GM19193 (cell line): ENCODE results near the gene PDGFC.

ENCODE experiments used
- POLR2A ChIP-seq: IDR thresholded peaks from 4 replicates; pipeline ENCODE4 v1.6.1; 2011; ENCODE audit not compliant: insufficient read depth, insufficient read length; ENCODE audit errors: extremely low read depth

The PDGFC gene, protein sequence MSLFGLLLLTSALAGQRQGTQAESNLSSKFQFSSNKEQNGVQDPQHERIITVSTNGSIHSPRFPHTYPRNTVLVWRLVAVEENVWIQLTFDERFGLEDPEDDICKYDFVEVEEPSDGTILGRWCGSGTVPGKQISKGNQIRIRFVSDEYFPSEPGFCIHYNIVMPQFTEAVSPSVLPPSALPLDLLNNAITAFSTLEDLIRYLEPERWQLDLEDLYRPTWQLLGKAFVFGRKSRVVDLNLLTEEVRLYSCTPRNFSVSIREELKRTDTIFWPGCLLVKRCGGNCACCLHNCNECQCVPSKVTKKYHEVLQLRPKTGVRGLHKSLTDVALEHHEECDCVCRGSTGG

DNA sequence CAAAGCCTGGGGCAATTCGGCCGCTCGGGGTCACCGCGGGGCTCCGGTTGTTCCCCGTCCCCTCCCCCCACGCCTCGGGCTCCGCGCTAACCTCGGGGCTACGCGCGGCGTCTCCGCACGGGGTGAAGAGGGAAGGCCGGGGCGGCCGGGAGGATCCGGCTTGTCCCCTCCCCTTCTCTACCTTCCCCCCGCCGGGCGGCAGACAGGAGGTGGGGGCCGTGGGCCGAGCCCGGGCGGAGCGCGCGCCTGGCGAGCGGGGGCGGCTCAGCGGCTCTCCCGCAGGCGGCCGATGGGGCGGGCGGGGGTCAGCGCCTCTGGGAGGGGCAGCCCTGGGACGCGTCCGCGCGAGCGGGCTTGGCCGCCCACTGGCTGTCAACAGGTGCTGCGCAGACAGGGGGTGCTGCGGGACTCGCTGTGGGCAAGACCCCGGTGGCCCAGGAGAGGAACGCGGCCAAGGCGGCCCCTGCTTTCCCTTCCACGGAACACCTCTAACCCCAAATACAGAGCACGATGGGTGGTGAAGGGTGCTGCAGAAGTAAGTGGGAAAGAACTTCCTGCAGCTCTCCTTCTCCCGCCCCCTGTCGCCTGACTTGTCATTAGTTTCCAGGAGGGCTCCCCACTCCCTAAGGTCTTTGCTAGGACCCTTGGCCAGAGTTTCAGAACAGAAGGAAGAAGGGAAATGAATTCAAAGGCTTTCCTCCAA is at the start of gene PDGFC:
Gene PDGFC (minus strand): TSS at position 124 of the 703 bp plus-strand sequence. CDS start 896 bp downstream, outside the sequence.
- TF ChIP-seq POLR2A, result no peak

DNA sequence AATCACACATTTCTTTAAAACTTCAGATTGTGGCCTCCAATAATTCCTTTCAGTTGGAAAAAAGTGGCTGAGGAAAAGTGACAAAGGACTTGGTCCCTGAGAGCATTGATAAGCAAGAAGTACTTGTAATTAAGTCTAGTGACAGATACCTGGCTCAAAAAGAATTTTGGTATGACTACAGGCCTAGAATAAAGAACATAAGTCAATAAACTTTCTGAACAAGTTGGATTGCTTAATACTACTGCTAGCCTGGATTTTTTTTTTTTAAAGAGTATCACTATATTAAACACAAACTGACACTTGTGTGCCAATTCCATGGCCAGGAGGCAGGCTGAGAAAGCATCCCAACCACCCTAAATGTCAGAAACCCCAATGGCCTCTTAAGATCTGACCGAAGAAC is 49.3 kb upstream of the PDGFC start:
- TF ChIP-seq POLR2A, result no peak

DNA sequence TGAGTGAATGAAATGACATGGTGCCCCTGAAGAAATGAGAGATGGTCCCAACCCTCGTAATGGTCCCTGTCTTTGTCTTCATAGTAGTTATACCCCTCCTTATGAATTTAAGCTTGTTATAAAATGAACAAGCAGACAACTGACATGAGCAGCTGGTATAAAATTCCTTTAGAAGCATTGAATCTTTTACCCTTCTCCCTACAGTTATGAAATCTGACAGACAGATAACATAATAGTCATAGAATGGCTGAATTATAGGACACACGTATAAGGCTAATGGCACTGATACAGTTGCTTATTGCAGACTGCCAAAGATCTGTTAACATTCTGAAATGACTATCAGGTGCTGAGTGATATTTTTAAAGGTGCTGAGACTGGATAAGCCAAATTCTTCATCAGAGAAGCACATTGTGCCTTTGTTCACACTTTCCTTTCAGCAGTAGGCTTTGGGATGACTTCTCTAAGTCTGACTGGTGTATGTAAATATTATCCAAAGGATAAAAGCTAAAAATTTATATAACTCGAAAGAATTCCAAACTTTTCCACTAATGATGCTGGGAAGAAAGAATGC is 47.4 kb upstream of the PDGFC start:
- TF ChIP-seq POLR2A, result no peak

DNA sequence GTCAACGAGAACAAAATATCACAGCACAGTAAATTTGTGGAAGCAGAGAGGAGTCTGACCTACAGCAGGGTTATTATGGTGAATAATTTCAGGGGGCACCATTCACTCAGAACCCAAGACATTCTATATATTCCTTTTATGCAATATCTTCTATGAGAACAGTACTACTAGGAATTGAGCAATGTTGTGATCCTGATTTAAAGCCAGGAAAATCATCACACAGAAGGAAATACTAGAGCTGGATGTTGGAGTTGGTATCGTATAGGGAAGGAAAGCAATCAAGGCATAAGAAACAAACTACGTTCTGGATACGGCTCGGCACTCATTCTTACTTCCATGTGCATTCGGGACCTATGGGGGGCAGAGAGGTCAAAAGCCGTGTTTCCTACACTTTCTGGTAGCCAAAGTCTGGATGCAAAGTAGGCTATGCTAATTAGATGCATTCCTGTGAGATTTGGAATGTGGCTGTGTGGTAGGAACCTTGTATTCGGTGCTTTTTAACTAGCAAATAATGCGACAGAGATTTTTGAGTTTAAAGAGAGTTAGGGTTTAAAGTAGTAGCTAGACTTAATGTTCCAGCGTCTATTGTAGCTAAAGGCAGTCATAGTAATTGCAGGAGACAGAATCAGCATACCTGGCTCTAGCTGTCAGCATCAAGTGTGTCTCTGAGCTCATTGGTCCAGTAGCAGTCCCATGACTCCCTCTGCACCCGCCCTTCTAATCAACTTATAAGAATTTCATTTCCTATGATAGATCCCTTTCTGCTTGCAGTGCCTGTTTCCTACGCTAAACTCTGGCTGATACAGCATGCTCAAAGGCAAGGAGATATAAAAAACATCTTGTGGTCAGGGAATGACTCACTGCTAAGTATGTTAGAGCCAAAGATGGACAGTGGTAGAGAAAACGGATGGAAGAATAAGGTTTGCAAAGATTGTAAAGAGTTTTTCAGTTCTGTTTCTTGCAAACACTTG is 43.3 kb upstream of the PDGFC start:
- no peak for TF ChIP-seq POLR2A

DNA sequence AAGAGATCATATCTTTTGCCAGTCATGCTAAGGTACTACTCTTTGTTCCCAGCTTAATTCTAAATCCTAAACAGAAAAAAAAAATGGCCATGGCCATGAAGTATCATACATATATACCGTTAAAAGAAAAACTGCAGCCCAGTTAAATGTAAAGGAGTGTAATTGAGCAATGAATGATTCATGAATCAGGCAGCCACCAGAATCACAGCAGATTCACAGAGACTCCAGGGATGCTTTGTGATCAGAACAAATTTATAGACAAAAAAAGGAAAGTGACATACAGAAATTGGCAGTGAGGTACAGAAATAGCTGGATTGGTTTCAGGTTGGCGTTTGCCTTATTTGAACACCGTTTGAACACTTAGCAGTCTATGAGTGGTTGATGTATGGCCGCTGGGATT is 42.1 kb upstream of the PDGFC start:
- TF ChIP-seq POLR2A, result no peak

DNA sequence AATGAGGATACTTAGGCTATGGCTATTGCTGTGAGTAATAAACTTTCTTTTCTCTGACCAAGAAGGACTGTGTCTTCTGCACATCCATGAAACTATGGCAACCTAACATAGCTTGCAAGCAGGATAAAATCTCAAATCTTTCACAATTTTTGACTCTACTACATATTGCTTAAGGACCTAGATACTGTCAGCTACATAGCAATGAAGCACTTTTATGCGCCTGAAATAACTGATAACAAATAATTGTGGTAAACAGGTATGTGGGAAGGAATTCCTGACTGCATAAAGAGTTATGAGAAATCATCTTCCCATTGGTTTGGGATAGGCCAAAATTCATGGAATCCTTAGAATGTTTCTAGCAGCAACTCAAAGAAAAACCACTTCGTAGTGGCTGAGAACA is 41.2 kb upstream of the PDGFC start:
- no peak for TF ChIP-seq POLR2A

DNA sequence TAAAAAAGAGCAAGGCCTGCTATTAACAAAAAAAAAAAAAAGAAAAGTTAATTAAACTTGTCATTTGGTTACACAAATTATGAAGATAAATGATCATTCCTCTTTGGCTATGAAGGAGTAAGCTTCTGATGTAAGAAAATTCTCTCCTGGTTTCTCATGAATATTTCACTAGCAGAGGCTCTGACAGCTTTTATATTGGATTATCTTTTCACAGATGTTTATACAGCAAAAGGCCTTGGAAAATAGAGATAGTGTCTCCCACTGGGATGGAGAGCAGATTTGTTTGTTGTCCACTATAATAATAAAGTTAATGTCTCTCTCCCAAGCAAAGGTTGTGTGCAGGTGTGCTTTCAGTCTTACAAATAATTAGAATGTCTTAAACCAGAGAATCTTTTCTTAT is 40.7 kb upstream of the PDGFC start:
- TF ChIP-seq POLR2A, result no peak

DNA sequence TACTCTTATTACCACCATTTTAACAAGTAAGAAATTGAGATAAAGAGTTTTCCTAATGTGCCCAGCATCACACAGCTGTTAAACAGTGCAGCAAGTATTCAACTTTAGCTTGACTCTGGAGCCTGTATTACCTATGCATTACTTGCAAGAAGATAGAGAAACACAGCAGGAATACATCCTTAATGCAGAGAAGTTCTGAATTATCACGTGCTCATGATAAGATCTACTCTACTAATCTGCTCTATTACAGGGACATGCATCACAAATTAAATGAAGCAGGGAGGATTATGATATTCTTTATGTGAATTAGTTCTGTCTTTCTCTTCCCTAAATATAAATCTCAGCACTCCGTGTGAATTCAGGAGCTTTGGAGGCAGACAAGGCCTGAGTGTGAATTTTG is 39.0 kb upstream of the PDGFC start:
- no peak for TF ChIP-seq POLR2A

DNA sequence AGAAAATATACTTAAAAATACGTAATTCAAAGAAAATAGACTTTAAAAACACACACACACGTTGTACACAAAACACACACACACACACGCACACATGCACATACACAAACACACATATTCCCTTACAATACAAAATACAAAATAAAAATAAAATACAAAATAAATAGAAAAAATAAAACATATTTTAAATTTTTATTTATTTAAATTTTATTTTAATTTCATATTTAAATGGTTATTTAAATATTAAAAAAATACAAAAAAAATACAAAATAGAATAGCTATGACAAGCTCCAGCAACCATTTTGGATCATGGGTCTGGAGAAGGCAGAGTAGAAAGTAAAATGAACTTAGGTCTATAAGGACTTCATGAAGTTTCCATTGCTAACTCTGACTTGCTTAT is 34.2 kb upstream of the PDGFC start:
- no peak for TF ChIP-seq POLR2A

DNA sequence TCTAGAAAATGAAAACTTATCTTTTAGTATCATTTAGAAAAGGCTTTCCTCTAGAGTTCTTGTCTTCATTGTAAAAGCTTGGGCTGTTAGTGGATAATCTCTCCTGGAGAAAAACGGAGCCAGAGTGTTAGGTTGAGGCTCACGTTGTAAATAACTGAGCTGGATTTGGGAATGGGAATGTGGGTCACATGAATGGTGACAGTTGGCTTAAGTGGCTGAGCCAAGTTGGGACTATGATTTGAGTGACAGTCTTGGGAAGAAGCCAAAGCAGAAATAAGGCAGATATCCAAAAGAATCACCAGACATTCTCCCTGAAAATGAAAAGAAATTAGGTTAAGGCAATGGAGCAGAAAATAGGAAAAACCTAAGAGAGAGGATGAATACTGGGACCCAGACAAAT is 33.6 kb upstream of the PDGFC start:
- TF ChIP-seq POLR2A, result no peak

DNA sequence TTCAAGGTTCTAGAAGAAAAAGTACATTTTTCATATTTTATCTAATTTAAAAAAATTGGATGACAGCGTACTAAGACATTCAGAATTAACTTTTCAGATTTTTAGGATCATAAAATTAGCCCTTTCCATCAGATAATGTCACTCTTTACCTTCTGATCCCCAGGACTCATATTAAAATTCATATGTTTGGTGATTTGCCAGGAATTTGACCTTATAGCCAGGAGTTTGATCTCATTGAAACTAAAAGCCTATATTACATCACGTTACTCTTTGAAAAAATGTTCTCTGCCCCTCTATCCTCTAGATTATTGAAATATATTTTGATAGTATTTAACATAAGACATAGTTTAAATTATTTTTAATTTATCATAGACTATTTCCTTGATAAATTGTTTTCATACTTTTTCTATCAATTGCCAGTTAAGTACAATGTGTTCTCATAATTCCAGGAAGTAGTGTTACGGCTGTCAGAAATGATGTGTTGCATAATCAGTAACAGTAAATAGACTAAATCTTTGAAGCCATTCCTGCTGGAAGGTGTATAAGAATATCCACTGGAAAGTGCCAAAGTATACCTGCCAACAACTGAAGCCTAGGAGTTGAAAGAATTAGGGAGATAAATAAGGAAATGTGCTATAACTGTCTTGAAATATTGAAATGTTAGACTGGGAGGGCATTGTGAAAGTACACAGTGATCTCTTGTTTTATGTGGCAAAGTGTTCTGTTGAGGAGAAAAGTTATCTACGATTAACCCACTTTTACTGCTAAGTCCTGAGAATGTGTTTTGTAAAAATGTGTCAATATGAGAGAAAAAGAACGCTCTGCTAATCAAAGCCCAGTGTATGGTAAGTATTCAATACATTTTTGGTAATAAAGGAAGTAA is 32.9 kb upstream of the PDGFC start:
- TF ChIP-seq POLR2A, result no peak

DNA sequence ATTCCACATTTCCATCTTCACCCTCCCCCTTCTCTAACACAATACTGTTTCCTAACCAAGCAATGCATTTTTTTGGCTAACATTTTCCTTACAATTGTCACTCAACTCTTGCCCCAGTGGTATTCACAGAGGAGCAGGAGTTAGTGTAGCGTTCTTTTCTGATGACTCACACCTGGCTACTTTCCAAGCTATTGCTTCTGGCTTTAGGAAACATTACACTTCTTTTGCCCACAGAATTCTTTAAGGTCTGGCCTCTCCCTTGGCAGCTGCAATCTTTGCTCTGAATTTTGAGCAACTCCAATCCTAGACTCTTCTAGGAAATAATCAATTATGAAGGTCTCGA is 27.5 kb upstream of the PDGFC start:
- TF ChIP-seq POLR2A, result no peak

DNA sequence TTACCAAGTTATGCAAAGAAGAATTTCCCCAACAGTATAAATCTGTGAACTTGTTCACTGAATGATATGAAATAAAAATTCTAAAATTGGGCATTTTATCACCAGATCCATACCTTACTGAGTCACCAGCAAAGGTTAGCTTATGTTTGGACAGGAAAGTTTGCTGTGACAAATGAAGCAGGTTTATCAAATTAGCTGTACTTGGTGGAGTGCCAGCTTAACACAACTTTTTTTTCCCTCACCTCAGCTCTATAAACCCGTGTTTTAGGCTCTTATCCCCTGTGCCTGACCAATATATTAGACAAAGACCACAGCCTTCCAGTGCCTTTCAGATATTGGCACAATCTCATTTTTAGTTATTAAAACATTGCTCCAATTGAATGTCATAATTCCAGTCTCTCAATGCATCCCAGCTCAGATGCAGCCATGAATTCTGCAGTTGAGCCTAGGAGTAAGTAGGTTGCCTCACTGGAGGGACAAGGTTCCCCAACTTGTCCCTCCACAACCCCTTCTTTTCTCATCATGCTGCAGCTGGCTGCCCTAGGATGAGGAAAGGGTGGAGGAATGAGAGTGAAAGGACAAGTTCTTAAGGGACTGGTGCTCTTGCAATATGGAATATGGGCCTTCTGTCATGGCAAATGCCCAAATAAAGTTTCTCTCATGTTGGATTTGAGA is 27.0 kb upstream of the PDGFC start:
- TF ChIP-seq POLR2A, result no peak
